ENCODE data around the gene AIFM1.

AIFM1 gene

GRCh38 chrX:130170752-130171445 is 5.3 kb upstream of the AIFM1 start:
- no peak for FAIRE-seq
- DNase-seq (ENCODE audit: low spot score), result no peak

DNA sequence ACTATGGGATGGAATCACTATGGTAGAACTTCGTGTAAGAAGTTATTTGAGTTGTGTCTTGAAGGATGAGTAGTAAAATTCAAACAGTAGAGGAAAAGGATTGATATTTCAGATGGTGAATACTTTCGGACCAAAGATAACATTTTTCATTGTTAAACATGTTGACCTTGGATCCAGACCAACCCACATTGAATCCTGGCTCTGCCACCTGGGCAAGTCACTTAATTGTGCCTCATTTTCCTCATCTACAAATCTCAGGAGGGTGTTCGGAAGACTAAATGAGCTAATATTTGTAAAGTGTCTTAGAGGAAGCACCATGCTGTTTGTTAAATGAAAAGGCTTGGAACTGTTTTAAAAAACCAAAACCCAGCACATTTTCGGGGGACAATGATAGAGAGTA is 1.4 kb upstream of the AIFM1 start:
- FAIRE-seq, result no peak

DNA sequence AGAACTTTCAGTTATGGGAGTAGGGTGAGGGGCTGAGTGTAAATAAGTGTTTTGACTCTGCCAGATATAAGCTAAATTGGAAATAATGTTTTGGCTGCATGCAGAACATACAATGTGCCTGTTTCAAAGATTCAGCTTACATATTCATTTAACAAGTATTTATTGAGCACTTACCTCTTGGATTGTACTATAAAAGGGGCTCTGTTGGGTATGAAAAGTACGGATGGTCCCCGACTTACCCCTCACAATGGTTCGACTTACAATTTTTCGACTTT is 799 bp upstream of the AIFM1 start:
- DNase-seq (ENCODE audit: low spot score) (no peak), FAIRE-seq (no peak)

More for the DNA sequence above, 1.4 kb upstream of the AIFM1 start:
- no peak for DNase-seq (ENCODE audit: low spot score)

GRCh38 chrX:130165181-130165702 is 399 bp downstream of the AIFM1 start:
- FAIRE-seq (no peak), DNase-seq (ENCODE audit: low spot score) (no peak)

DNA sequence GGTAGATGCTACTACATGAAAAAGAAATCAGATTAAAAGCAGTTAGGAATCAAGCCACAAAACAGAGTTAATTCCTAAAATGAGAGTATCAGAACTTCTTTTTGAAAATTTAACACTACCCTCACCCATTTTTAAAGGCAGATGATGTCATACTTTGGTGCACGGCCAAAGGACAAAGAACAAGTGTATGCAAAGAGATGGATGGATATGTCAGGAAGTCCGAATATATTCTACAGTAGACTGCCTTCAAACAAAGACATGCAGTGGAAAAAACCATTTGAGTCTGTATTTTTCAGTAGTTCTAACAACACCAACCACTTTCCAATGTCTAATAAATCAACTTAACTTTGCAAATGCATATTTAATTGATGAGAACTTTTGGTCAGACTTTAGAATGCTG is 2.2 kb downstream of the AIFM1 start:
- FAIRE-seq (no peak), DNase-seq (ENCODE audit: low spot score) (no peak)

- peak; percentile 65 for FAIRE-seq
- peak; percentile 4 for DNase-seq (ENCODE audit: low spot score)
These were observed 3.4 kb downstream of the AIFM1 start for GRCh38 chrX:130162094-130162735.

DNA sequence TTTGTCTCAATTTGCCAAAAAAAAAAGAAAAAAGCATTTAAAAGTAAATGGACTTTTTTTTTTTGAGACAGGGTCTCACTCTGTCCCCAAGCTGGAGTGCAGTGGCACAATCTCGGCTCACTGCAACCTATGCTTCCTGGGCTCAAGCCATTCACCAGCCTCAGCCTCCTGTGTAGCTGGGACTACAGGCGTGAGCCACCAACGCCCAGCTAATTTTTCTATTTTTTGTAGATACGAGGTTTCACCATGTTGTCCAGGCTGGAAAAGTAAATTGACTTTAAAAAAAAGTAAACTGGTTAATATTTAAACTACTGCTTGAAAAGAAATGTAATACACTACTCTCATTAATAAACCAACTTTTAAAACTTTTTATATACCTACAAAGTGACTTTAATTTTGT is 5.9 kb downstream of the AIFM1 start:
- FAIRE-seq, result no peak
- no peak for DNase-seq (ENCODE audit: low spot score)

GRCh38 chrX:130158311-130158710 is 7.3 kb downstream of the AIFM1 start:
- DNase-seq (ENCODE audit: low spot score) (no peak), FAIRE-seq (no peak)

- FAIRE-seq, result no peak
- no peak for DNase-seq (ENCODE audit: low spot score)
These were observed 10.1 kb downstream of the AIFM1 start for GRCh38 chrX:130155564-130155963.

GRCh38 chrX:130147631-130148030 is 18.0 kb downstream of the AIFM1 start:
- no peak for DNase-seq (ENCODE audit: low spot score)
- no peak for FAIRE-seq

GRCh38 chrX:130145123-130145522 is 20.5 kb downstream of the AIFM1 start:
- FAIRE-seq (no peak), DNase-seq (ENCODE audit: low spot score) (no peak)

DNA sequence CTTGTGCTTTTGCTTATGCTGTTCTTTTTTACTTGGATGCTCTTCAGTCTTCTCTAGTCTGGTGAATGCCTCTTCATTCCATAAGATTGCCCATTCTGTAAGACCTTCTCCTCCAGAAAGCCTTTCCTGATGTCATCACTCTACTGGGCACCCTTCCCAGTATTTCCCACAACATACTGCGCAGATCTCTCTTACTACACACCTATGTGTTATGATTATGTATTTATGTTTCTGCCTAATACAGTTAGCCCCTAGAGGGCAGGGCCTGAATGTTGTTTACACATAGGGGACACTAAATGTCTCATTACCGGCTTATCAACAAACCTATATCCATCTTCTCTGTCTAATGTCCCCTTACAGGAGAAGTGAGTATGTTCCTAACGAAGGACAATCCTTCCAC is 21.1 kb downstream of the AIFM1 start:
- DNase-seq (ENCODE audit: low spot score), result no peak
- no peak for FAIRE-seq

DNA sequence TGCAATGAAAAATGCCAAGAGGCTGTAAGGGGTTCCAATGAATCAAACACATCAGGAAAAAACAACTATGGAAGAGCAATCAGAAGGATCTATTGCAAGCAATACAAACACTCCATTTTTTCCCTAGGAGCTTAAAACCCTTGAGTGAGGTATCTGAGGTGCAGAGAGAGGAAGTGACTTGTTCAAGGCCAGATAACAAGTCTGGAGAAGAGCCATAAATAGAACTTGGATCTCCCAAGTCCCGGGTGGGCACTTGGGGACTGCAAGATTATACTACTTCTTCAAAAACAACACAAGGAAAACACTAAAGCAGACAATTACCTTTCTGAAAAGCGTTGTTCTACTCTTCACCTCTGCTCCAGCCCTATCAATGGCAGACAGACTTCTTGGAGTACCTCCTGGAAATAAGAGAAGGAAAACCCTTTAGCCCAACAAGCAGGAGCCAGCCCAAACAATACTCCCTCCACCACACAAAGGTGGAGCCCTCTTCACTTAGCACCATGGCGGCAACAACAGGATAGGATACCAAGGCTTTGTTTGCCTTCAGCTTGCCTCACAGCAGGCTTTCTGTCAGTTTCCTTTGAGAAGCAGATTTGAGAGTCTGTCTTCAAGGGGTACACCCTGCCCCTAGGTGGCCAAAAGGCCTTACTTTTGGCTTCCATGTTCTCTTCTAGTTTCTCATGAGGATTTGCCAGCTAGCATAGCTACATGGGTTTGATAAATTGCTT is 26.0 kb downstream of the AIFM1 start:
- DNase-seq (ENCODE audit: low spot score) (no peak), FAIRE-seq (no peak)

- no peak for FAIRE-seq
These were observed 28.7 kb downstream of the AIFM1 start for GRCh38 chrX:130136961-130137360.

DNA sequence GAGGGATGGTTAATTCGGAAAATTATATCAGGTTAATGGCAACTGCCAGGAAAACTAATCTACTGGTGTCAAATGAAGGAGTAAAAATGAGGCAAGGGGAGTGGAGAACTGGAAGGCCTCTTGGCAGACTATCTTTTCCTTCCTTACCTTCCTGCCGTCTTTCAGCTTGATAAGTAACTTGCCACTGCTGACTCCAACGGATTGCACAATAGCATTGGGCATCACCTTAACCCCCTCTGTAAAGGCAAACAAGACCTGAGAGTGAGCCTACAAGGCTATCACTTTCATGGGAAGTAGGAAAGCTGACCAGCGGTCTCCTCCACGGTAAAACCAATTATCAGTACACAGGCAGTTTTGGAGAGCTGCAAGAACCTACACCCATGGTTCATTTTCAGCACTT is 29.1 kb downstream of the AIFM1 start:
- DNase-seq (ENCODE audit: low spot score) (no peak), FAIRE-seq (no peak)

More at GRCh38 chrX:130136961-130137360, 28.7 kb downstream of the AIFM1 start:
- peak; percentile 3 for DNase-seq (ENCODE audit: low spot score)

DNA sequence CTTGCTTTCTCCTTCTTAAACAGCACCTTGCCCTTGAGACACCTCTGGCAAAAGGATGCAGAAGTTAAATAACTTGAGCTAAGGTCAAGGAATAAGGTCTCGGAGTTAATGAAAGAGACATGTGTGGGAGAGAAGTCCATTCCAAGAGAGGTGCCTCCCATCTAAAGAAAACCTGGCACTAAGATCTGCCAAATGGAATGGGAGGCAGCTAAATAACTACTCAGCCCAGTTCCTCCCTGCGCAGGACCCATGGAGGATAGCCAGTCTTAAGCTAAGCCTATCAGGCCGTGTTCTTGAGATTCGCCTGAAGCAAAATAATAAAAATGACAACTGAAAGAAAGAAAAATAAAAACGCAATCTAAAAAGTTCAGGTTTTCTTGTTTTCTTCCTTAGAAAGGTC is 34.7 kb downstream of the AIFM1 start:
- DNase-seq (ENCODE audit: low spot score) (no peak), FAIRE-seq (no peak)

DNA sequence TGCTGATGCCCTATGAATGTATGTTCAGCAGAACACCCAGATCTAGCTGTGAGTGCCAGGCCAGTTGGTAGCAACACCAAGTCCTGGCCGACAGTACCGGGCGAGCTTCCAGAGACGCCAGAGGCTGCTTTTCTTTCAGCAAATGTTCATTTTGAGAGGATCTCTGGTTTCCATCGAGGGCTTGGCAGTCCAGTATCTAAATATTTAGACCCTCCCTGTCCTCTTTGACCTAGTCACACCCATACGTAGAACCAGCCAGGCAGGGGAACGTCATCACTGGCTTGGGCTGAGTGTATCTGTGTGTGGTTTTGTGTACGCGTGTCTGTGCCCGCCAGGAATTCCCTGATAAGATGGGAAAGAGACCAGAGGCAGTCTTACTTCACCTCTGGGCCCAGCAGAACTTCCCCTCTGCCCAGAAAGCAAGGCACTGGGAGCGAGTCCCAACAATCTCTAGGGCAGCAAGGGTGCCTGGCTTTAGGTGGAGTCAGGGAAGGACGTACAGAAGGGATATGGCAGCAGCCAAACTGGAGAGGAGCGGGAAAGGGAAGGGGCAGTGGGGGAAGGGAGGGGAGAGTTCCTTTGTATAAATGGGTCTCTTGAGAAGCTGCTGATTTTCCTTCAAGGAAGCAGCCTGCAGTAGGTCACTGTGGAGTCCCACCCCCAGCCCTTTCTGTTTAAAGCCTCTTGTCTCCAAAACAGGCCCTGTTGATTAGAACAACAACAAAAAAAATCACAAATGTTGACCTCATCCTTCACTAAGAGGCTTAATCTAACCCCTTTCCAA is 40.4 kb downstream of the AIFM1 start:
- FAIRE-seq (no peak), DNase-seq (ENCODE audit: low spot score) (no peak)

- DNase-seq (ENCODE audit: low spot score) (no peak), FAIRE-seq (no peak)
These were observed 41.1 kb downstream of the AIFM1 start for GRCh38 chrX:130124577-130124976.

DNA sequence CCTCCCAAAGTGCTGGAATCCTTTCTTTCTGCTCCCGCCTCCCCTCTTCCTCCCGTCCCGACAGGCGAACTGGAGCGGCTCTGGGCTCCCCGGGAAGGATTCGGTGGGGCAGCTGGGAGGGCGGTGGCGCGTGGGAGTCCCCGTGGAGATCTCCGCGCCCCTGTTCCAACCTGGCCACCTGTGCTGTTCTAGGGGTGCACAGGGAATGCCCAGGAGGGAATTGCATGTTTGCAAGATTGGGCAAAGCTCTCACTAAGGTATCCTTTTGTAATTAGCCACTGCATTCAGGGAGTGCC is 44.2 kb downstream of the AIFM1 start:
- DNase-seq (ENCODE audit: low spot score) (no peak), FAIRE-seq (no peak)

DNA sequence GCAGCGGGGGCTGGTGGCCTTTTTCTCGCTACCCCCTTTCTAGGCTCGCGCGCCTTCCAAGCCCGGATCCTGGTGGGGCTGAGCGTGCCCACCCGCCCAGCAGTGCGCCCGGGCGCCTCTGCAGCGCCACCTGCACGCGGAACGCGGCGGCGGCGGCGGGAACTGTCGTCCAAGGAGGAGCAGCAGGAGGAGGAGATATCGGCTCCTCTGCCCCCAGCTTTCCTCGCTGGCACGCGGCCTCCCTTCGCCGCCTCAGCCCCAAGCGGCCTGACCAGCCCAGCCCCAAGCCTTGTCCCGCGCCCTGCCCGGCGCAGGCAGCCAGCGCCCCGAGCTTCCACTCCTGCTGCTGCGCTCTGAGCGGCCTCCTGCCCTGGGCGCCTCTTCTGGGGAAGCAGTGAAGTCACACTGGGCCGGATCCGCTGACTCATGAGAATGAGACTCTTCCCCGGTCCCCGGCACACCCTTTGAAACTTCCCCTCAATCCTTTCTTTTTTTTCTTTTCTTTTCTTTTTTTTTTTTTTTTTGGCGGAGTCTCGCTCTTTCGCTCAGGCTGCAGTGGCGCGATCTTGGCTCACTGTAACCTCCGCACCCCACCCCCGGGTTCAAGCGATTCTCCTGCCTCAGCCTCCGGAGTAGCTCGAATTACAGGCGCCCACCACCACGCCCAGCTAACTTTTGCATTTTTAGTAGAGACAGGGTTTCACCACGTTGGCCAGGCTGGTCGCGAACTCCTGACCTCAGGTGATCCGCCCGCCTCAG is 44.7 kb downstream of the AIFM1 start:
- DNase-seq (ENCODE audit: low spot score) (peak; percentile 50), FAIRE-seq (no peak)

GRCh38 chrX:130120321-130120731 is 45.3 kb downstream of the AIFM1 start:
- DNase-seq (ENCODE audit: low spot score) (no peak), FAIRE-seq (no peak)

All from RCC 7860 (cell line).